NCI-H510A treated with DMSO at 0.1 percent for 48 hours (cell line): Measurements from ENCODE around the gene CACNA1C.

ENCODE experiments used
- DNase-seq: peaks from one replicate; lab custom pipeline; 2025; lab: John Stamatoyannopoulos, UW

The CACNA1C gene

GRCh38 chr12:2343681-2344080 lies 290.9 kb downstream of the CACNA1C start:
- DNase-seq, result no peak

- no peak for DNase-seq
Measured at GRCh38 chr12:2344476-2344875, 291.7 kb downstream of the CACNA1C start.

- no peak for DNase-seq
Measured at GRCh38 chr12:2344885-2345284, 292.1 kb downstream of the CACNA1C start.

GRCh38 chr12:2345902-2346301 lies 293.1 kb downstream of the CACNA1C start:
- no peak for DNase-seq

- DNase-seq, result no peak
Measured at GRCh38 chr12:2346416-2346815, 293.6 kb downstream of the CACNA1C start.

- no peak for DNase-seq
Measured at GRCh38 chr12:2347137-2347843, 294.5 kb downstream of the CACNA1C start.

GRCh38 chr12:2347844-2348481 lies 295.2 kb downstream of the CACNA1C start:
- no peak for DNase-seq

GRCh38 chr12:2348482-2348852 lies 295.7 kb downstream of the CACNA1C start:
- DNase-seq, result no peak

- DNase-seq, result no peak
Measured at GRCh38 chr12:2351161-2351560, 298.4 kb downstream of the CACNA1C start.

GRCh38 chr12:2352203-2352602 lies 299.4 kb downstream of the CACNA1C start:
- no peak for DNase-seq

- DNase-seq, result no peak
Measured at GRCh38 chr12:2353281-2353680, 300.5 kb downstream of the CACNA1C start.

GRCh38 chr12:2353691-2354090 lies 300.9 kb downstream of the CACNA1C start:
- DNase-seq, result no peak

- DNase-seq, result peak; percentile 41
Measured at GRCh38 chr12:2354151-2354991, 301.6 kb downstream of the CACNA1C start.

GRCh38 chr12:2355198-2355597 lies 302.4 kb downstream of the CACNA1C start:
- DNase-seq, result no peak

- DNase-seq, result no peak
Measured at GRCh38 chr12:2355604-2356003, 302.8 kb downstream of the CACNA1C start.

- DNase-seq, result no peak
Measured at GRCh38 chr12:2356601-2357125, 303.9 kb downstream of the CACNA1C start.

GRCh38 chr12:2358986-2359658 lies 306.3 kb downstream of the CACNA1C start:
- no peak for DNase-seq

GRCh38 chr12:2359725-2360629 lies 307.2 kb downstream of the CACNA1C start:
- no peak for DNase-seq

- peak; percentile 10 for DNase-seq
Measured at GRCh38 chr12:2360630-2361170, 307.9 kb downstream of the CACNA1C start.

- no peak for DNase-seq
Measured at GRCh38 chr12:2363836-2364609, 311.2 kb downstream of the CACNA1C start.
